Measurements from ENCODE around the gene RASAL2.
"Not testable (repeated sequence)": the region's sequence is repeated elsewhere in the genome, so short reads cannot be mapped to it uniquely, and the experiment has no call there.

RASAL2 gene

DNA sequence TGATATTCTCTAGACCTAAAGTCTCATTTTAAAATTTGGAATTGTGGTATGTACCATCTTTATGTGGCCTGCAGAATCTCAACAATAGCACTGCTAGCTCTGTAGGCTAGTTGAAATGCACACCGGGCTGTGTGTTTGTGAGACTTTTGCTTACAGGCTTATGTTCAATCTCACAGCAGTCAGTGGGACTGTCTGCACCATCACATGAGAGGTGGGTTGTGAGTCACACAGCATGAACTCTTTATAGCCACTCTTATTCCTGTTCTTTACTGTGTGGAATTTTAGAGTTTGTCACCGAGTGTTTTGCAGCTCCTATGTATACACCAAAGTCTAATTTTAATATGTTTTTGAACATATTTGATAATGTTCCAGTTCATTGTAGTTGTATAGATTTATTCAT lies 74.6 kb downstream of the RASAL2 start:
- DNase-seq: no peak

DNA sequence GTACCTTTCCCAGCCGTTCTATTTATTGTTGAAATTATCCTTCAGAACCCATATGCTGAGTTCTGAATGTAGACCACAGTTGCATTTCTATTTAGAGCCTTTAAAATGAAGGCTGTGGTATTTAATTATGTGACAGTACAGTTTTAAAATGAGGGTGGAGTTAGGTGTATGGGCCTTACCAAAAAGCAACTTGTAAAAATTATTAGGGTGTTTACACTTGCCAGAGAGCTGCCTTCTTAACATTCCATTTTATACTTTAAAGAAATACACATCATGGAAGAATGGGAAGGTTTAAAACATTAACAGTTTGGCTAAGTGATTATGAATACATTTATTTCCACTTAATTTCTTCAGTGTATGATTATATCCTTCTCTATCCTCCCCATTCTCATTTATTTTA lies 75.7 kb downstream of the RASAL2 start:
- DNase-seq: no peak

DNA sequence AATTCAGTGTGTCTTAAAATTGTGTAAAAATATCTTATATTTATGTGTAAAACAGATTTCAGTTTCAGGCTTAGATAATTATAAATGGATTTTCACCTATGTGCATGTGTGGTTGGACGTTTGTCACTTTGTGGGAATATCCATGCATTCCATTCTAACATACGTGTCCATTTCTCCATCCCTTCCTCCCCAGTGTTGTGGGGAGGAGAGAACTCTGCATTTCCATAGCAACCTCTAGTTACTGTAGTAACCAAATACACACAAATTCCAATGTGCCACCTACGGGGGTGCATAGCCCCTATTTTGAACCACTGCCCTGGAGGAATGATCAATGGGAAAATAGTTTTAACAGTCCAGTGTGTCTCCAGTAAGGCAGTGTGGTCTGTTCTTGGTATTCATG lies 79.0 kb downstream of the RASAL2 start:
- no peak for DNase-seq

DNA sequence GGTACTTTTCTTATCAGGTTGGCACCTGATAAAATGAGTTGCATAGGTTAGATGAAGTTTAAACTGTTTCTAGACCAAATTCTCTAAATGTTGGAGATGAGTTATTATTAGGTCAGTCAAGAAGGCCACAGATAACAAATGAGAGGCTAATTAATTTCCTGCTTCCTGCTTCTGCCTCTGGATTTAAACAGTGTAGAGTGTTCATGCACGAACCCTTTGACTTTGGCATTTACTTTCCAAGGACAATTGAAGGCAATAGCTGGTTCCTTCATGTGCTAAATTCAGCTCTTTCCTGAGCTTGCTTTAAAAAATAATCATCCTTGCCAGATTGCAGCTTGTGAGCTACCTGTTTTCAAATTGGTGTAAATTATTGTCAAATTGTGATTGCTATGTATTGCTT lies 80.6 kb downstream of the RASAL2 start:
- no peak for DNase-seq

DNA sequence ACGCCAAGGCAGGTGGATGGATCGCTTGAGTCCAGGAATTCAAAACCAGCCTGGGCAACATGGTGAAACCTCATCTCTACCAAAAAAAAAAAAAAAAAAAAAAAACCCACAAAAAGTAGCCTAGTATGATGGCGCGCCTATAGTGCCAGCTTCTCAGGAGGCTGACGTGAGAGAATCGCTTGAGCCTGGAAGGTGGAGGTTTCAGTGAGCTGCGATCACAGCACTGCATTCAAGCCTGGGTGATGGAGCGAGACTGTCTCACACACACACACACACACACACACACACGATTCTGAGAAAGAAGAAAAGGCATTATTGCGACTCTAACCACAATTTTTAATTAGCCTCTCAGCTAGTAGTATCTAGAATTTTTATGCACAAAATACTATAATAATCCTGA lies 86.5 kb downstream of the RASAL2 start:
- DNase-seq: no peak

DNA sequence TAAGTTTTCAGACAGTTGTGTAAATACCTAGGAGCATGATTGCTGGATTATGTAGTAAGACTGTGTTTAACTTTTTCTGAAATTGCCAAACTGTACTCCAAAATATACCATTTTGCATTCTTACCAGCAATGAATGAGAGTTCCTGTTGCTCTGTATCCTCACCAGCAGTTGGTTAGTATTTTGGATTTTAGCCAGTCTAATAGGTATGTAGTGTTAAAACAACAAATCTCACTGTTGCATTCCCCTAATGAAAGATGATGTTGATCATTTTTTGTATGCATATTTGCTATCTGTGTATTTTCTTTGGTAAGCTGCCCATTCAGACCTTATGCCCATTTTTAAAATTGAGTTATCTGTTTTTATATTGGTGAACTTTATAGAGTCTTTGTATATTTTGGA lies 89.9 kb downstream of the RASAL2 start:
- DNase-seq: no peak

DNA sequence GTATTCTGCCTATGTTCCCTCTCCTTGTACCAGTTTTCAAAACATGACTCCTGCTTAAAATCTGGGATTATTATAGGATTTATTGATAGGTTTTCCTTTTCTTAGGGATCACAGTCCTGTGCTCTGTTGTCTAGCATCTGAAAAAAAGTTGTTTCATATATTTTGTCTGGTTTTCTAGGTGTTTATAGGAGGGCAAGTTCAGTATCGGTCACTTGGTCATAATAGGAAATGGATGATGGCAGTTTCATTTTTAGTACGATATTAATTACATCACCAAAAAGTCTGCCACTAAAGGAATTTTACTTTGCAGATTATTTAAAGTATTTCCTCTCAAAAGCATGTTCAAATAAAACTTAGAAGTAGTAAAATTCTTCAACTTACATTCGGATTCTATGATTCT lies 94.4 kb downstream of the RASAL2 start:
- no peak for DNase-seq

DNA sequence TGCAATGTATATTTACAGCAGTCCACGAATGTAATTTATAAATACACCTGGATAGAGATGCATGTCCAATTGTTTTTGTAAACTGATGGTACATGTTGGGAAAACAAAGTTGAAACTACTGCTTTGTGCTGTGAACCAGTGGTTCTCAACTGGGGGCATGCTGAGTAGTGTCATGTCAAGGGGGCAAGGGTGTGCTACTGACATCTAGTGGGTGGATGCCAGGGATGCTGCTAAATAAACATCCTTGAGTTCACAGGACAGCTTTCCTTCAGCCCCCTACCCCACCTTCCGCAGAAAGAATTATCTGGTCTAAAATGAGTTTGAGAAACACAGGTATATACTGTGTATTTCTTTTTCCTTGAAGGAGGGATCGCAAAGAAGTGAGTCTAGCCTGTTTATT lies 95.9 kb downstream of the RASAL2 start:
- no peak for DNase-seq

DNA sequence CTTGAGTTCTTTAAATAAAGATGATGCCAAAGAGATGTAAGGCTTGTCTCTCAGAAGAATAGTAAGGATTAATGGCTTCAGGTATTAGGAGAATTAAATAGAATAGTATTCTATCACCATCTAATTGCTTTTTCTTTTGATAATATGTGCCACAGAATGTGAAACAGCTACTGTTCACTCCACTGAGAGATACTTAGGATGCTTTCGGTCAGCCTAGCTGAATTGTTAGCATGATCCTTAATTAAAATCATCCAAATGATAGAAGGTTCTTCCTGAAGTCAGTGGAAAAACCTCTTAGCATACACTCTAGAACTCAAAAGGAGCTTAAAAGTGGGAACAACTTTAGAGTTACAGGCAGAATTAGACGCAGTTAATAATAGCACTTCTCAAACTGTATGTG lies 97.0 kb downstream of the RASAL2 start:
- DNase-seq: no peak

DNA sequence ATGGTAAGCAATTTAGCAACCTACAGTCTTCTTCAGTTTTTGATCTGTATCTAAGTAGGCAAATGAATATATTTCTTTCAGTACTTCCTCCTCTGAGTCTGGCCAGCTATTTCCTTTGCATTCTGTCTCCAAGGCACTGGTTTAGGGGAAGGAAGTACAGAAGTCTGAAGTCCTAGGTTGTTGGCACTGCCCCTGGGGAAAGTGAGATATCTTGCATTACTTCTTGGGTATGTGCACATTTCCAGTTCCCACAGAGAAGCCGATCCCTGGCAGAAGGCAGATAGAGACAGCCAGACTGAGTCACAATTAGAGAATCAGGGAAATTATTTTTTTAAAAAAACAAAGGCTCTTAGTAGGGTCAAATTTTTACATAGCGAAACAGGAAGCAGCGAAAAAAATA lies 98.8 kb downstream of the RASAL2 start:
- DNase-seq: no peak

DNA sequence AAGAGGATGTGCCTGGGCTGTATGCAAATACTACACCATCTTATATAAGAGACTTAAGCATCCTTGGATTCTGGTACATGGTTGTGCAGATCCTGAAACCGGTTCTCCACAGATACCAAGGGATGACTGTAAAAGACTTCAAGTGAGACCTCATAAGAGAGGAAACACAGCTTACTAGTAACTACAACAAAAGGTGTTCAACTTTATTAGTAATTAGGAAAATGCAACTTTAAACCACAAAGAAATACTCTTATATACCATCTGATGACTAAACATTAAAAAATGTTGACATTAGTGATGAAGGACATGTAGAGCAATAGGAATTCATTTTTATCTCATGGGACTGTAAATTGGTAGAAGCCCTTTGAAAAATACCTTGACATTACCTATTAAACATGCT lies 102.7 kb downstream of the RASAL2 start:
- no peak for DNase-seq

DNA sequence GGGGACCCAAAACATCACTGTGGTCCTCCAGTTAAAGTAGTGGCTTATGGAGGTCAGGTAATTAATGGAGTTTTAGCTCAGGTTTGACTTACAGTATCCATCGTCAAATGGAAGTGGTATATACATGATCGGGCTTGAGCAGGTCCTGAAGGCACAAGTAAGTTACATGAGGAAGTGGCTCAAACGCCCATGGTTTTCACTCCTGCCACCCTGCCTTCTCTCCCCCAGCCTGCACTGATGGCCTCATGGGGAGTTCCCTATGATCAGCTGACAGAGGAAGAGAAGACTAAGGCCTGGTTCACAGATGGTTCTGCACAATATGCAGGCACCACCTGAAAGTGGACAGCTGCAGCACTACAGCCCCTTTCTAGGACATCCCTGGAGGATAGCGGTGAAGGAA lies 108.2 kb downstream of the RASAL2 start:
- DNase-seq: not testable (repeated sequence)

DNA sequence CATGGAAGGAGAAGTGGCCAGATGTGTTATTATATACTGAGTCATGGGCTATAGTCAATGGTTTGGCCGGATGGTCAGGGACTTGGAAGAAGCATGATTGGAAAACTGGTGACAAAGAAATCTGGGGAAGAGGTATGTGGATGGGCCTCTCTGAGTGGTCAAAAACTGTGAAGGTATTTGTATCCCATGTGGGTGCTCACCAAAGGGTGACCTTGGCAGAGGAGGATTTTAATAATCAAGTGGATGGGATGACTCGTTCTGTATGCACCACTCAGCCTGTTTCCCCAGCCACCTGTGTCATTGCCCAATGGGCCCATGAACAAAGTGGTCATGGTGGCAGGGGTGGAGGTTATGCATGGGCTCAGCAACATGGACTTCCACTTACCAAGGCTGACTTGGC lies 108.6 kb downstream of the RASAL2 start:
- DNase-seq: not testable (repeated sequence)

DNA sequence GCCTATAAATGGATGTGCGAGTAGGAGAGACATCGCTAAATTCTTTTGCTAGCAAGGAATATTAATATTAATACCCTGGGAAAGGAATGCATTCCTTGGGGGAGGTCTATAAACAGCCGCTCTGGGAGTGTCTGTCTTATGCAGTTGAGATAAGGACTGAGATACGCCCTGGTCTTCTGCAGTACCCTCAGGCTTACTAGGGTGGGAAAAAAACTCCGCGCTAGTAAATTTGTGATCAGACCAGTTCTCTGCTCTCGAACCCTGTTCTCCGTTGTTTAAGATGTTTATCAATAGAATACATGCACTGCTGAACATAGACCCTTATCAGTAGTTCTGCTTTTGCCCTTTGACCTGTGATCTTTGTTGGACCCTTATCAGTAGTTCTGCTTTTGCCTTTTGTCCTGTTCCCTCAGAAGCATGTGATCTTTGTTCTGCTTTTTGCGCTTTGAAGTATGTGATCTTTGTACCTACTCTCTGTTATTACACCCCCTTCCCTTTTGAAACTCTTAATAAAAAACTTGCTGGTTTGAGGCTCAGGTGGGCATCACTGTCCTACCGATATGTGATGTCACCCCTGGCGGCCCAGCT lies 114.5 kb downstream of the RASAL2 start:
- not testable (repeated sequence) for DNase-seq

DNA sequence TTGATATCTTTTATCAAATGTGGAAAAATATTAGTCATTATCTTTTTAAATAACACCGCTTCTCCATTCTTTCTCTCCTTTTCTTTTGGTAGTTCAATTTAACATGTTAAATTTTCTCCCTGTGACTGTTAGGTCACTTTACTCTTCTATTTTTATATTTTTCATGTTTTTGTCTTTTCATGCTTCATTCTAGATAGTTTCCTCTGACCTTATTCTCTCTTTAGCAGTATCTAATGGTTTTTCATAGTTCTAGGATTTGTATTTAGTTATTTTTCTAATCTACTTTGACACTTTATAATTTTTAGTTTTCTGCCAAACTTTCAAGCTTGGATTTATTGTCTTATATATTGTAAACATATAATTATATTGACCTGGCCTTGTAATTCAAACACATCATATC lies 116.0 kb downstream of the RASAL2 start:
- no peak for DNase-seq

DNA sequence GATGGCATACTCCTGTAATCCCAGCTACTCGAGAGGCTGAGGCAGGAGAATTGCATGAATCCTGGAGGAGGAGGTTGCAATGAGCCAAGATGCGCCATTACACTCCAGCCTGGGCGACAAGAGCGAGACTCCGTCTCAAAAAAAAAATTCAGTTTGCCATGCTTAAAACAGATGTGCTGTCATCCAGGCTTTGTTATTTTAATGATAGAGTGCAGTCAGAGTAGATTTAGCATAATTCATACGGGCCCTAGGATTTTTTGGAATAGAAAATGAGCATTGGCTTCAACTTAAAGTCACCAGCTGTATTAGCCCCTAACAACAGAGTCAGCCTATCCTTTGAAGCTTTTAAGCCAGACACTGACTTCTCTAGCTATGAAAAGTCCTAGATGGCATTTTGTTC lies 124.6 kb downstream of the RASAL2 start:
- no peak for DNase-seq

DNA sequence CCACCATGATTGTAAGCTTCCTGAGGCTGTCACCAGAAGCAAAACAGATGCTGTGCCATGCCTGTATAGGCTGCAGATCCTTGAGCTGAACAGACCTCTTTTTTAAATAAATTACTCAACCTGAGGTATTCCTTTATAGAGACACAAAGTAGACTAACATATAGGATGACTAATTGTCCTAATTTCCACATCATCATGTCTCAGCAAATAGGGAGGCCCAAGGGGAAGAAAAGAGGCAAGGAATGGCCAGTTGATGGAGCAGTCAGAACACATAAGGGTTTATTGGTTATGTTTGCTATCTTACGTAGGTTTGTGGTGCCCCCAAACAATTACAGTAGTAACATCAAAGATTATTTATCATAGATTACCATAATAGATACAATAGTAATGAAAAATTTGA lies 126.2 kb downstream of the RASAL2 start:
- no peak for DNase-seq

DNA sequence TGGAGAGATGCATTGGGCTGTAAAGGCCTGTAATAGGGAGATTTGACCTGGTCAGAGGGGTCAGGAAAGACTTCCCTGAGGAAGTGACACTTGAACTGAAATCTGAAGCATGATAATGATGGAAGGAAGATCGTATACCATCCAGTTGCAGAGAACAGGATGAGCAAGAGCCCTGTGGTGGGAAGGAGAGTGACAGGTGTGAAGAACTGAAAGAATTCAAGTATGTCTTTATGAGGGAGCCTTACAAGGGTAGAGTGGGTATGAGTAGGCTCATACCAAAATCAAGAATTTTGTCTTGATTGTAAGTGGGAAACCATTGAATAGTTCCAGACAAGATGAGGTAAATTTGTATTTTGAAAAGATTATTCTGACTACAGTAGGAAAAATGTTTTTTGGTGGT lies 129.4 kb downstream of the RASAL2 start:
- no peak for DNase-seq

DNA sequence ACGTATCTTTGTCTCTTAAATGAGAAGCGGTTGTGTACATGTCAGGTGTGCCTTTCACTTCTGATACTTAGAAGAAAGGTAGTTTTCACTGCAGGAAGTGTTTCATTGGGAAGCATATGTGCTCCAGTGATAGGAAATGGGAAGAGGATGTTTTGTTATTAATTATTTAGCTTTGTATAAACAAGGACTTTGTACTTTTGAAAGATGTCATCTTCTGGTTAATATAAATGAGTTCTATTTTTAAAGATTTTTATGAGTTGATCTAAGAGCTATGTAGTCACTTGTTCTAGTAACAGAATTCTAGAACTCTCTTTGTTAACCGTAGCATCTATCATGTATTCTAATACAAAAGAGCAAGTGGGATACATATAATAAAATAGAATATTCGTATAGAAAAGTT lies 130.5 kb downstream of the RASAL2 start:
- DNase-seq: no peak

DNA sequence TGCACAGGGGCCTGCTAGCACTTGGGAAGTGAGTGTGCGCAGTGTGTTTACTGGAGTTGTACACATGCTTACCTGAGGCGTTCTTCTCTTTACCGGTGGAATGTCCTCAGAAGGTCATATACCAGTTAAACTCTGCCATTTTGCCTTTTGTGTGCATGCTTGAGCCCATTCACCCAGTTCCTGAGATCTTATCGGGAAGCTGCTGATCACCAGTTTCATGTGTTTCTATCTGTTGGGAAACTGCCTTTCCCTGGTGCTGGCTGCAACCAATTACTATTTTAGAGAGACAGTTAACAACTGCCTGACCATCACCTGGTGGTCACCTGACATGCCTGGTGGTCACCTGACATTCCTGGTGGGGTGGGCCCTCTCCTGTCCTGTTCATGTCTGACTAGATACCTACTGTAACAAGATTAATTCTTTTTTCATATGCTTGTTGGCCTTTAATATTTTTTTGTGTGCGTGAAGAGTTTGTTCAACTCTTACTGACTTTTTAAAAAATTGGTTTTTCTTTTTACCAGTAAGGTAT lies 137.0 kb downstream of the RASAL2 start:
- DNase-seq: no peak

DNA sequence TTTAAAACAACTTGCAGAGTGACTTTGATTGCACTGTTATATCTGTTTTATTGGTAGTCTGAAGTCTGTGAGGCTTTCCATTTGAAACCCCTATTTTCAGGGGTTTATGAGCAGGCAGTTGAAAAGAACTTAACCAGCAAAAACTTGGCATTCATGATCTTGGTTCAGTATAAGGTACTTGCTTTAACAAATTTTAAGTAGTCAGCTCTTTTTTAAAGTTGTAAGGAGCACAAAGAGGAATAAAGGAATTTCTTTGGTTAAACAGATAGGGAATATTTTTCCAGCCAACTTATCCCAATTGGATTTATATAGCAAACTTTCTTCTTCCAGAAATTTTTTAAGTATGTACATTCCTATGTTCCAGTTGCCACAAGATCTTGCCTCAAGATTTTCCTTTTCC lies 138.2 kb downstream of the RASAL2 start:
- DNase-seq: no peak

DNA sequence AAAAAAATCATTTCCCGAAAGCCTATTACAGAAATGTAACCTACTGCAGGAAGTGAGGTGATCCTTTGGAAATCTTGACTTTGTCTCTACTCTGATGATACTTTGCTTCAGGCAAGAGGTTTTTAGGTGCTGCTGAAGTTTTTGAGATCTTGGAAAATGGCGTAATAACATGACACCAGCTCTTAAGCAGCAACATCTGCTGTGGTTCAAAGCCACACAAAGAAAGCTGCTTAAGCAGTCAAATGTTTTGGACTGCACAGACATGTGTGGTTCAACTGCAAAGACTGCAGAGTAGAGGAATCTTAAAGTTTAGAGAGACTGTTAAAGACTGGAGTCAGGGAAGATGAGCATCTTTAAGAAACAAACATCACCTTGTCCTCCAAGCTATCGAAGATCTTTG lies 139.0 kb downstream of the RASAL2 start:
- DNase-seq: no peak

DNA sequence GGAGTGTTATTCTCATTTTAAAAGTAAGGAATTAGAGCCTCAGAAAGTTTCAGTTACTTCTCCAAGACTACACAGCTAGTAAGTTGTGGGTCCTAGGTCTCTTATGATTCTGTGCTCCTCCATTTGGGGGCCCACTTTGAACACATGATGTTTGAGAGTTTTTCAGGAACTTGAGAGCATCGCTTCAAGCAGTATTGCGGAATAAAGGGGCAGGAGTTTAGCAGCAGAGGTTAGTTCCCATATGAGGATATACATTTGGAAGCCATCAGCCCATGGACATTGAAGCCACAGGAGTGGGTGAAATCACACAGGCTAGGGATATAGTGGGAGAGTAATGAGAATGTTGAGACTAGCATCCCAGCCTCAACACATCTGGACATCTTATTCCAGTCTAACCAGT lies 143.2 kb downstream of the RASAL2 start:
- no peak for DNase-seq

DNA sequence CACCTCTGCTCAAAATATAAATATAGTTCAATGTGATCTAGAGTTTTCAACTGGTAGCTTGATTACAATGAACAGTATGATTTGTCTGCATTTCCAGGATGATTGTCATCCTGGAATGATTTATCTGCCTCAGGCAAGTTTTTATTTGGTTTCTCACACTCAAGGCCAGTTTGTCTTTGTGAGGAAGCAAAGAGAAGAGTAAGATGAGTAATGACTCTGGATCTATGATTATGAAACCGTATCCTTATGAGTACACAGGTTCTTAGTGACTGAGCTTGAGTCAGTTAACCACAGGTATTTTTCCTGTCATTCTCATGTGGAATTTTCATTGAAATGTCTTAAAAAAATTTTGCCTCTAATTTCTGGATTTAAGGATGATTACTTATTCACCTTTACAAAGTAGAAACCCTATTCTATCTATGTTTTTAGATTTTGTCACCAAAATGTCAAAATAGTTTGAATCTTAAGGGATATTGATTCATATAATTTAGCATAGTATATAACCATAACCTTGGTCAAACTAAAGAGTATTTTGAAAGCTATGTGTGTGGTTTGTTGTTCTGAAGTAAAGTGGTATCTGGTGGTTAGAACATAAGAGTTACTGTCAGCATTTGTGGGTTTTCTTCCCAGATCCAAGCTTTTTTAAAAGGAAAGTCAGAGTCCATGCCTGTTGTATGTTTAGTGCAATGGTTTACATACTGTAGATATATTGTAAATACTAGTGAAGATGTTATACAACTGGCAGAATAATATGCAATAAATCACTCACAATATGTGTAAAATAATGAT lies 145.0 kb downstream of the RASAL2 start:
- DNase-seq: no peak

DNA sequence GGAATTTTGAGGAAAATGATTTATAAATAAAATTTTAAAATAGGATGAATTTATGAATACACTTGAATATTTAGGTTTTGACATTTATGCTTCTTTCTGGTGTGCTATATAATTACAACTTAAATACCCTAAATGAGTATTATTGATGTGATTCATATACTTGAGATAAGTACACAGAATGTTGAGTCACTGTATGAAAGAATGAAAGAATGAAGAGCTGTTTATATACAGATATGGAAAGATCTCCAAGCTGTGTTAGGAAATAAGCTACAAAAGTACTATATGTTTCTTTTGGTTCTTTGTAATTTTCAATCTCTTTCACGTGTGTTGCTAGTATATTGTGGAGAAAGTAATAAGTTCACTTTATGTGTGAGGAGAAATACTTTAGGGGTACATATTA lies 147.2 kb downstream of the RASAL2 start:
- DNase-seq: no peak

Data from activated CD8-positive, alpha-beta memory T cell treated with anti-CD3 and anti-CD28 coated beads for 24 hours (primary cell).